Activated T-cell treated with anti-CD3 and anti-CD28 coated beads for 4 hours (primary cell): Measurements from ENCODE around the gene TCN2.
"Not testable (repeated sequence)": the region's sequence is repeated elsewhere in the genome, so short reads cannot be mapped to it uniquely, and the experiment has no call there.

Experiments
- DNase-seq: peaks from one replicate; pipeline ENCODE4 v3.0.0-alpha.2; 2020

The TCN2 gene

GRCh38 chr22:30649430-30650007 lies 42.5 kb downstream of the TCN2 start:
- DNase-seq: peak; percentile 81

GRCh38 chr22:30650508-30651116 lies 43.6 kb downstream of the TCN2 start:
- no peak for DNase-seq

- DNase-seq: no peak
Observed at GRCh38 chr22:30652852-30653251, 45.9 kb downstream of the TCN2 start.

- no peak for DNase-seq
Observed at GRCh38 chr22:30654361-30654760, 47.4 kb downstream of the TCN2 start.

DNA sequence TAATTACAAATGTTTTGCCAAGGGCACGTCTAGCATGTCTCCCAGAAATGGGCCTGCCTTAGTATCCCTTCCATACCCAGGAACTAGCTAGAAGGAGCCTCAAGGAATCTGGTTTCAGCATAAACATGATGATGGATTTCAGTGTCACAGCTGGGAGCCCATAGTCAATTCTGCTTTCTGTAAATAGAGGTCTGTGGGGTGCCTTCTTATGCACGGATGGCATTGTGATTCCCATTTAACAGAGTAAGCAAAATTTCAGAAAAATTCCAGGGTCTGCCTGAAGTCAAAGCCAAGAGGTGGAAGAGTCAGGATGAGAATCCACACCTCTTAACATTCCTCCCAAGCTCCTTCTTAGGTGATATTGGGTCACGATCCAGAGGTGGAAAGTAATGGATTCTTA lies 48.6 kb downstream of the TCN2 start:
- DNase-seq: no peak

GRCh38 chr22:30662040-30662439 lies 55.1 kb downstream of the TCN2 start:
- DNase-seq: no peak

GRCh38 chr22:30664798-30665197 lies 57.8 kb downstream of the TCN2 start:
- DNase-seq: no peak

- no peak for DNase-seq
Observed at GRCh38 chr22:30665266-30665665, 58.3 kb downstream of the TCN2 start.

GRCh38 chr22:30665786-30666185 lies 58.8 kb downstream of the TCN2 start:
- DNase-seq: no peak

DNA sequence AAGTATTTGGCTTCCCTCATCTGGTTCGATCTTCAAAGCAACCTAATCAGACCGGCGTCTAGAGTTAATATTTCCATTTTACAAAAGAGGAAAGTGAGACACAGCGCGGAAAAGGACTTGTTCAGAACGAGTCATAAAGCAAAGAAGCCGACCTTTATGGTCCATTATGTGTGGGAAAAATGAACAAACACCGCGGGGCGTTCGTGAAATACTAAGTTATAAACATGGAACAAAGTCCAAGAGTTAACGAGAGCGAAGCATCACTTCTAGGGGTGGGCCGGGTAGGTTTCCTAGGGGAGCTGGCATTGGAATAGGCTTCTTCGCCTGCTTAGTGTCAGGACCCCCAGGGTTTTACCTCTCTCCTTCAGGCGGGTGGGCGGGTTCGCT lies 60.1 kb downstream of the TCN2 start:
- DNase-seq: peak; percentile 8

- peak; percentile 93 for DNase-seq
Observed at GRCh38 chr22:30667494-30668385, 60.8 kb downstream of the TCN2 start, which contains the start of gene DUSP18. DUSP18 (minus strand) TSS chr22:30667875; CDS start chr22:30664003, 3,872 bp downstream.

DNA sequence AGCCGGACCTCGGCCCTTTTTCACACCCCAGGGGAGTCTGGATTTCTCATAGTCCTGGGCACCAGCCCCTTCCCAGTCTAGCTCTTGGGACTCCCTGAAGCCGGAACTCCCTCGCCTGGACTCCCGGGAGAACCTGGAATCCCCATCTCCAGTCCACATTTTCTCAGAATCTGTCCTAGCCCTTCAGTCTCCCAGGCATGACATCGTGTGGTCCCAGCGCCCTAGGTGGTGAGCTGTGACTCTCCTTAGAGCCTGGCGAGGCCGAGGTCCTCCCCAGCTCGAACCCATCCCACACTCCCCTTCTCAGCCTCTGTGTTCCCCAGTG lies 61.4 kb downstream of the TCN2 start:
- DNase-seq: no peak

- no peak for DNase-seq
Observed at GRCh38 chr22:30671071-30671470, 64.1 kb downstream of the TCN2 start.

DNA sequence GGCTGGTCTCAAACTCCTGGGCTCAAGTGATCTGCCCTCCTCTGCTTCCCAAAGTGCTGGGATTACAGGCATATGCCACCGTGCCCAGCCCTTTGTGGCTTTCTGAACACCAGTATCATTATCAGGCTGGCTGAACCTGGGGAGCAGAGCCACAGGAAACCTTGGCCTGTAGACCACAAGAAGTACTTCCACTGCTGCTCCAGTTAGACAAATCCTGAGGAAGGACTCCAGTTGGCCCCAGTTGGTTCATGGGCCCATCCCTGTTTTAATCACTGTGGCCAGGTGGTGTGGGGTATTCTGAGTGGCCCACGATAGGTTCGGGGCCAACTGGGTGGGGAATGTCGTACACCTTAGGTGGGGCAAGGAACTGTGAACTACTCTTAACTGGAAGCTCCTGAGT lies 66.2 kb downstream of the TCN2 start:
- no peak for DNase-seq

- DNase-seq: no peak
Observed at GRCh38 chr22:30674482-30674881, 67.5 kb downstream of the TCN2 start.

DNA sequence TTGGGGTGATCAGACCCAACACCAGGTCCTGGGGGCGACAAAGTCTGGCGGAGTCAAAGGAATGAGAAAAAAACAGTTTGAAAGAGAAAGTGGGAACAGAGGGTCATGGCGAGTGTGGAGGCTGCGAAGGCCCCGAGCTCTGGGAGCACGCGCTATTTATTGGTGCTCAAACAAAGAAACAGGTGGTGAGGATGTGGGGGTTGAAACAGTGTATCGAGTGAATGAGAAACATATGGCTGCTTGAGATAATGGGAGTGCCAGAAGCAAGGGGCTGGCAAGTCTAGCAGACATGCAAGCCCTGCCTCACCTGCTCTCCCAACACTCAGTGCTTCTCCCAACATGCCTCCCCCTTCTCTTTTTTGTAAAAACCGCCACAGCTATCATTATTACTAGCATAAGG lies 68.5 kb downstream of the TCN2 start:
- no peak for DNase-seq

- not testable (repeated sequence) for DNase-seq
Observed at GRCh38 chr22:30676565-30676964, 69.6 kb downstream of the TCN2 start.
